B cell (primary cell): ENCODE data around the gene CPB2. TPM values are rescaled to one million over a fixed set of nuclear protein-coding genes. Genes with fewer than 3 reads are reported as not detected.

Source experiments
- ATAC-seq: fragments of 200-7000 bp; cut with Tn5 transposase; one replicate; pipeline ENCODE4 v1.10.0; 2021; ENCODE audit warnings: low read depth, mild to moderate bottlenecking, moderate number of reproducible peaks, moderate library complexity
- CTCF ChIA-PET: fragments of 350-600 bp; sonication (Branson Sonifier 250); formaldehyde crosslinking; loops from one replicate; lab custom pipeline; 2021; ENCODE audit warnings: antibody characterized with exemption, inconsistent platforms; lab: Charles Lee
- POLR2A ChIA-PET: fragments of 350-600 bp; sonication (Branson Sonifier 250); formaldehyde crosslinking; loops from one replicate; lab custom pipeline; 2021; ENCODE audit warnings: antibody characterized with exemption; lab: Charles Lee
- DNase-seq: peaks from one replicate; pipeline ENCODE4 v3.0.0; 2013
- H2AFZ ChIP-seq: 2 replicates; pipeline ENCODE4 v1.6.1; 2012; ENCODE audit warnings: mild to moderate bottlenecking, low read depth, low read length; ENCODE audit not compliant: insufficient read depth, poor library complexity, severe bottlenecking
- H3K27ac ChIP-seq, 2 donors: 1 replicate in 1 of 2; 2 replicates in 1 of 2; pipeline ENCODE4 v1.5.1; 2012 to 2013; ENCODE audit warnings: low read length in 2 of 2, mild to moderate bottlenecking in 2 of 2, moderate library complexity in 1 of 2
- H3K27me3 ChIP-seq, 4 experiments: fragments of 200-600 bp in 1 of 4; sonication (generic) in 1 of 4; replicated peaks in 1 of 4; 1 replicate in 2 of 4; 2 replicates in 2 of 4; pipeline versions ENCODE4 v1.6.1 to v1.7.0; 2013 to 2016; ENCODE audit warnings: low read length in 3 of 4, mild to moderate bottlenecking in 2 of 4, mixed read lengths in 1 of 4, moderate library complexity in 1 of 4; ENCODE audit not compliant: insufficient read depth in 4 of 4, control insufficient read depth in 3 of 4; ENCODE audit errors: control extremely low read depth in 1 of 4
- H3K36me3 ChIP-seq, 2 experiments: replicated peaks in 1 of 2; 1 replicate in 1 of 2; 2 replicates in 1 of 2; pipeline versions ENCODE4 v1.6.1 to v1.7.1; 2013; ENCODE audit warnings: low read length in 1 of 2; ENCODE audit not compliant: insufficient read depth in 2 of 2, control insufficient read depth in 1 of 2; ENCODE audit errors: control extremely low read depth in 1 of 2, extremely low read depth in 1 of 2
- H3K4me1 ChIP-seq, 2 donors: fragments of 200-600 bp in 1 of 2; sonication (generic) in 1 of 2; 1 replicate in 1 of 2; 2 replicates in 1 of 2; pipeline versions ENCODE4 v1.5.1 to v1.6.1; 2013 to 2017; ENCODE audit warnings: low read length in 2 of 2; ENCODE audit not compliant: control insufficient read depth in 2 of 2, insufficient read depth in 2 of 2
- H3K4me2 ChIP-seq: replicated peaks from 2 replicates; pipeline ENCODE3; 2012; ENCODE audit warnings: mild to moderate bottlenecking, low read depth, low read length; ENCODE audit not compliant: poor library complexity, severe bottlenecking
- H3K4me3 ChIP-seq, 5 experiments: fragments of 200-600 bp in 1 of 5; sonication (generic) in 1 of 5; 1 replicate in 3 of 5; 2 replicates in 2 of 5; pipeline versions ENCODE4 v1.5.1 to v1.7.0; 2011 to 2016; ENCODE audit warnings: low read length in 4 of 5, mild to moderate bottlenecking in 4 of 5, low read depth in 2 of 5, control low read depth in 1 of 5, moderate library complexity in 1 of 5; ENCODE audit not compliant: insufficient read depth in 1 of 5; ENCODE audit errors: control extremely low read depth in 1 of 5, extremely low read depth in 1 of 5
- H3K79me2 ChIP-seq: fragments of 200-600 bp; sonication (generic); one replicate; pipeline ENCODE4 v1.6.0; 2016; ENCODE audit warnings: low read length; ENCODE audit not compliant: control insufficient read depth, insufficient read depth
- H3K9ac ChIP-seq: fragments of 200-600 bp; sonication (generic); 2 replicates; pipeline ENCODE4 v1.6.1; 2017; ENCODE audit warnings: mild to moderate bottlenecking, low read length, moderate library complexity
- H3K9me3 ChIP-seq, 3 donors: one replicate each; pipeline versions ENCODE4 v1.6.1 to v1.7.1; 2013; ENCODE audit warnings: low read length in 2 of 3; ENCODE audit not compliant: control insufficient read depth in 2 of 3, insufficient read depth in 1 of 3; ENCODE audit errors: control extremely low read depth in 1 of 3
- H4K20me1 ChIP-seq: 2 replicates; pipeline ENCODE4 v1.6.0; 2012; ENCODE audit warnings: mild to moderate bottlenecking, low read length; ENCODE audit not compliant: insufficient read depth, control insufficient read depth, poor library complexity, severe bottlenecking
- H3K27ac Mint-ChIP-seq: one replicate; pipeline ENCODE4 v1.8.0; 2021; ENCODE audit warnings: mixed read lengths
- H3K27me3 Mint-ChIP-seq: one replicate; pipeline ENCODE4 v1.8.0; 2021; ENCODE audit warnings: mixed read lengths
- H3K4me1 Mint-ChIP-seq: one replicate; pipeline ENCODE4 v1.8.0; 2021; ENCODE audit warnings: mixed read lengths
- H3K4me3 Mint-ChIP-seq: one replicate; pipeline ENCODE4 v1.8.0; 2021; ENCODE audit warnings: mixed read lengths
- H3K9me3 Mint-ChIP-seq: one replicate; pipeline ENCODE4 v1.8.0; 2022; ENCODE audit warnings: mixed read lengths; ENCODE audit not compliant: insufficient read depth
- EZH2 ChIP-seq: IDR thresholded peaks from 2 replicates; pipeline ENCODE4 v1.6.1; 2012; ENCODE audit warnings: borderline replicate concordance, low read depth, mild to moderate bottlenecking, moderate library complexity, low read length; ENCODE audit not compliant: insufficient read depth, poor library complexity, severe bottlenecking
- WGBS: methylation state at CpG from one replicate; pipeline ENCODE4 v1.1.5; 2013; ENCODE audit warnings: missing lambda C conversion rate; ENCODE audit not compliant: insufficient coverage; 5-methylcytosine and 5-hydroxymethylcytosine counted together
- intact Hi-C: fragments of 100-400 bp; cut with micrococcal nuclease; formaldehyde crosslinking; loops from one replicate; pipeline ENCODE4 v1.10.0; 2022
- polyA plus RNA-seq: library from polyadenylated mRNA; depleted of rRNA; stranded (reverse); fragments of >200 nt; gene quantifications from 2 replicates; pipeline ENCODE4 v1.2.3, GENCODE V29; 2012
- total RNA-seq, 2 donors: library from RNA; stranded (reverse); fragments of 120-200 nt in 1 of 2; gene quantifications; 1 replicate in 1 of 2; 2 replicates in 1 of 2; pipeline versions ENCODE4 v1.2.3 to v1.2.4, GENCODE V29; 2013 to 2022
- TF ChIP-seq, protein P1 (sequence below): fragments of 200-600 bp; IDR thresholded peaks from one replicate; pipeline ENCODE4 v1.8.0; 2022; ENCODE audit warnings: antibody characterized with exemption, mild to moderate bottlenecking

Gene CPB2
- total and polyA plus RNA-seq, 2 donors (not counting 1 experiment from before 2014, with no cell fraction given), result not detected

DNA sequence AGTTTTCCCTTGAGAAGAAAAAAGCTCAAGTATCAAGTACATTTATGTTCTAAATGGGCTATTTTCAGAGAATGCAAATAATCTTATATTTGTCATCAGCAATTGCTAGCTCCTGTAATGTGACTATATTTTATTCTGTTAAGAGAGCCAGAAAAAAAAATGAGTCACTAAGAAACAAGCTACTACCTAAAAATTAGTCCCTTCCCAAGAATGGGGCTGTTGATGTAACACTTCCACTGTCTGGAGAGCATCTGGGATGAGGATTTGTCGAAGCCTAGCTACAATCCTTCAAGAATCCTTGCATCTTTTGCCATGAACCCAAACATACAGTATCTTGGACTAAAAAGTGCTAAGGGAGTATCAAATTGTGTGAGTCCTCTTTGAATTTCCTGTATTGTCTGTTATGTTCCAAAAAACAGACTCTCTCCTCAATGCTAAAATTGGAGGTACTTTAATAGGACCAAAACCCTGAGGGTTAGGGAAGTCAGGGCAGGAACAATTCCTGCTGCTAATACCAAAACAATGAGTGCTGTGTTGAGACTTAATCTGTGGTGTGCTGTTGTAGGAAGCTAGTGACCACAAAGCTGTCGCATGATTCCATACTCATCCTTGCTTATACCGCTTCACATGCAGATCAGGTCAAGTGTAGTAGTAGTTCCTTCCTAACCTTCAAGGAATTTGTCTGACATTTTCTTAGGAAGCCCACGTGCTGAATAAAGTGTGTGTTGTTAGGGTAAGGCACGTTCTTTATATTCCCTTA lies 47.4 kb downstream of the CPB2 start:
- Mint-ChIP-seq H3K4me3 (no peak overlapping the region), H3K4me1 (peaks cover 8% of the 10 kb centered on the region), H3K27ac (no peak overlapping the region), H3K9me3 (no peaks in the 10 kb centered on the region), H3K27me3 (peaks cover 6% of the 10 kb centered on the region)
- H3K4me1 ChIP-seq, result peaks cover 7 to 9% of the 10 kb centered on the region in 2 donors
- H3K4me3 ChIP-seq, result no peak overlapping the region
- no peak for TF ChIP-seq EZH2
- TF ChIP-seq, protein P1, sequence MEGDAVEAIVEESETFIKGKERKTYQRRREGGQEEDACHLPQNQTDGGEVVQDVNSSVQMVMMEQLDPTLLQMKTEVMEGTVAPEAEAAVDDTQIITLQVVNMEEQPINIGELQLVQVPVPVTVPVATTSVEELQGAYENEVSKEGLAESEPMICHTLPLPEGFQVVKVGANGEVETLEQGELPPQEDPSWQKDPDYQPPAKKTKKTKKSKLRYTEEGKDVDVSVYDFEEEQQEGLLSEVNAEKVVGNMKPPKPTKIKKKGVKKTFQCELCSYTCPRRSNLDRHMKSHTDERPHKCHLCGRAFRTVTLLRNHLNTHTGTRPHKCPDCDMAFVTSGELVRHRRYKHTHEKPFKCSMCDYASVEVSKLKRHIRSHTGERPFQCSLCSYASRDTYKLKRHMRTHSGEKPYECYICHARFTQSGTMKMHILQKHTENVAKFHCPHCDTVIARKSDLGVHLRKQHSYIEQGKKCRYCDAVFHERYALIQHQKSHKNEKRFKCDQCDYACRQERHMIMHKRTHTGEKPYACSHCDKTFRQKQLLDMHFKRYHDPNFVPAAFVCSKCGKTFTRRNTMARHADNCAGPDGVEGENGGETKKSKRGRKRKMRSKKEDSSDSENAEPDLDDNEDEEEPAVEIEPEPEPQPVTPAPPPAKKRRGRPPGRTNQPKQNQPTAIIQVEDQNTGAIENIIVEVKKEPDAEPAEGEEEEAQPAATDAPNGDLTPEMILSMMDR, result no peak
- no peak overlapping the region for H3K9ac ChIP-seq
- H3K79me2 ChIP-seq, result no peaks in the 10 kb centered on the region
- H3K4me2 ChIP-seq, result no peak overlapping the region
- no peak overlapping the region for H3K27ac ChIP-seq
- CTCF ChIA-PET, result no interaction called here
- no peaks in the 10 kb centered on the region for H3K36me3 ChIP-seq
- POLR2A ChIA-PET, result no interaction called here
- no peaks in the 10 kb centered on the region for H3K9me3 ChIP-seq
- ATAC-seq, result no peak
- H4K20me1 ChIP-seq, result no peaks in the 10 kb centered on the region
- intact Hi-C loops, result loop anchor here (10.0 kb wide), 3 partner anchors 593 to 1947 kb away; partner anchors contain the start of genes COG3, SUCLA2 and TSC22D1
- WGBS, result no CpG with 5 or more reads among the region's 5 CpGs
- no peak for DNase-seq
- H2AFZ ChIP-seq, result no peak overlapping the region
- H3K27me3 ChIP-seq, result peaks cover 0 to 3% (median 0%) of the 10 kb centered on the region in 4 experiments
